B cell (primary cell): ENCODE data around the gene DCN. TPM values are rescaled to one million over a fixed set of nuclear protein-coding genes. Genes with fewer than 3 reads are reported as not detected.

Experiments used
- polyA plus RNA-seq: library from polyadenylated mRNA; depleted of rRNA; stranded (reverse); fragments of >200 nt; gene quantifications from 2 replicates; pipeline ENCODE4 v1.2.3, GENCODE V29; 2012
- small RNA-seq: library from RNA; depleted of rRNA; stranded (forward); fragments of <200 nt; gene quantifications from one replicate; pipeline ENCODE3, GENCODE V24; 2012; ENCODE audit warnings: low replicate concordance, low read depth; ENCODE audit not compliant: insufficient read length
- total RNA-seq, 2 donors: library from RNA; stranded (reverse); fragments of 120-200 nt in 1 of 2; gene quantifications; 1 replicate in 1 of 2; 2 replicates in 1 of 2; pipeline versions ENCODE4 v1.2.3 to v1.2.4, GENCODE V29; 2013 to 2022

The DCN gene
- total and polyA plus RNA-seq, 2 donors (not counting 1 experiment from before 2014, with no cell fraction given): not detected

Small RNA genes lying within 50 kb of the gene (small RNA-seq; reads per million reads assigned to genes)
- gene AC007115.1: not detected

Other genes with a start within 250 kb of the DCN start
- gene CCER1, start 227.6 kb downstream of the DCN start, total RNA-seq: not detected in 2 replicates
- not detected in 2 replicates for gene CCER1, start 227.6 kb downstream of the DCN start, polyA plus RNA-seq
- not detected in 2 replicates for gene EPYC, start 177.8 kb downstream of the DCN start, total RNA-seq
- not detected in 2 replicates for gene EPYC, start 177.8 kb downstream of the DCN start, polyA plus RNA-seq
- not detected in 2 replicates for gene KERA, start 124.8 kb downstream of the DCN start, total RNA-seq
- gene KERA, start 124.8 kb downstream of the DCN start, polyA plus RNA-seq: not detected in 2 replicates
- not detected in 2 replicates for gene LUM, start 71.3 kb downstream of the DCN start, total RNA-seq
- not detected in 2 replicates for gene LUM, start 71.3 kb downstream of the DCN start, polyA plus RNA-seq